HG02884 (cell line): ENCODE measurements around the gene KCTD1.

Source experiments
- ATAC-seq: cut with Tn5 transposase; IDR thresholded peaks from one replicate; pipeline ENCODE4 v1.9.1; 2021; ENCODE audit warnings: mild to moderate bottlenecking, moderate library complexity; ENCODE audit not compliant: unreplicated experiment

KCTD1 gene

DNA sequence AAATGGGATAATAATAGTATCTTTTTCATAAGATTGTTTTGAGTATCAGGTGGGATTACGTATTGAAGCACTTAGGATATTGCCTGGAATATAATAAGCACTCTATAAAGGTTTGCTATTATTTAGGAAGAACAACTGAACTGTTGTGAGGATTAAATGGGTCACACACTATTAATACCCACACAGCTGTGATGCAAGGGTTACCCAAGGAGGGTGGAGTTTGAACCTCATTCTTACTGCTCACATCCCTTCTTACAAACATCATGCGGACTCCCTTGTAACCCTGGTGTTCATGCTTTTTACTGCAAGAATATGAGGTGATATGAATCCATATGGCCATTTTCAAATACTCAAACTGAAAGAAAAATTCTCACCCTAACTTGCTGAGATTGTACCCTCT is 113.5 kb downstream of the KCTD1 start:
- ATAC-seq: no peak

DNA sequence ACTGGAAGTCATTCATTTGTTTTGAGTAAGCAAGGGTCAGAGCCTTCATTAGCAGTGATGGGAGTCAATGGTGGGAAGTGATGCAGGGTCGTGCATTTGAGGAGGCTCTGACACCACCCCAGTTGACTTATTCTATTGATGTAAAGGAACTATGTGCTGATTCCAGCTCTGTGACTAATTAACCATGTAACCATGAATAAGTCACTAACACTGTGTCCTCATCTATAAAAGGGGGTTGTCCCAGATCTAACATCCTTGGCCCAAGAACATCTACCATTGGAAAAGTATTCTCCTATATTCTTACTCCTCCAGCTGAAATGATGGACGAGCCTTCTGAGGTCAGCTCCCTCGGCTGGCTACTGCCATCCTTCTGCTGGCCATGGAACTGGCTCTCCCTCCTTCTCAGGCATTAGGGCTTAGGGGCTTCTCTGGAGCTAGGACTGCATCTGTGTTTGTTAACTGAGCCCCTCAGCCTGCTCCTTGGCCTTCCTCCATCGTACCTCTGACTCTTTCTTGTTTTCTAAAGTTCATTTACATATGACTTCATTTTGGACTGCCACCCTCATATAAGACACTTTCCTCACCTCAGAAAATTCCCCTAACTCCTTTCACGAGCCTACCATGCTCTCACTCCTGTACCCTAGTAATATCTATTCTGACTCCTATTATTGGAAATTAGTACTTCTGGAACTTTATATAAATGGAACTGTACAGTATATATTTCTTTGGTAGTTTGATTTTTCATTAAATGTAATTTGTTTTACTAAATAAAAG is 115.5 kb downstream of the KCTD1 start:
- ATAC-seq: peak; percentile 59

DNA sequence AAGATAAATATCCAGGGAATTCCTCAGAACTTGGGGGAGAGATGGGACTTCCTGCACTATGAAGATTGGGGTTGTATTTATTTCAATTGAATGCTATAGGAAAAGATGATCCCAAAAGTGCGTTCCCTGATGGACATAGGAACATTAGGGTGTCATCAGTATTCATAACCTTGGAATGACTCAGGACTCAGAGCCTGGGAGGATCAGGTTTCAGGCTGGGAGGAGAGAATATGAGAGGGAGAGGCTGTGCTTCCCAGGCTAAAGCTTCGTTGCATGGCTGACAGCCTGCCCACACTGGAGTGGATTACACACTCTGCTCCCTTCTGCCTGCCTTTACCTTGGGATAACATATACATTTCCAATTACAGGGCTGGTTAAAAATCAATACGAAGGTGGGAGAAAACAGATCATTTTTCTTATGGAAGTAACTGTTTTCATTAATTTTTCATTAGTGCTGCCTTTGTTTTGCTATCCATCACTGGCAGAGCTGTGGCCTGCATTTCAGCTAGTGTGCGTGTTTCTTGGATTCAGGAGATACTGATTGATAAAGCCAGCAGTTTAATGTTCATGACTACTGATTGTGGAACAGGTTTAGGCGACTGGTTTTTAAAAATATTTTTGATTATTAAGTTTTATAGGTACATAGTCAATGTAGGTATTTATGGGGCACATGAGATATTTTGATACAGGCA is 118.7 kb downstream of the KCTD1 start:
- no peak for ATAC-seq

DNA sequence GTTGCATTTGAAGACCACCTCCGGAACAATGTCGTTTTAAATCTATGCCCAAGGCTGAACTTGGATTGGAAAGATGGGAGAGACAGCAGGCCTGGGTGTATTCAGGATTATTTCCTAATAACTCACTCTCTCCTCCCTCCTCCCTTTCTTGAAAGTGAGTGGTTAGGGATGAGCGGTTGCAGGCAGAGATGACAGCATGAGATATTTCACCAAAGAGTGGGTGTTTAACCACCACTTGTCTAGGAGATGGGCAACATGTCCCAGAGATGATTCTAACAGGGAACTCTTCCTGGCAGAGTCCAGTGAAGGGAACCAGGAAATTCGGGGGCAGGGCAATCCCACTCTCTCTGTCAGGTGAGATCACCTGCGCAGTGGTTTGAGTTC is 123.2 kb downstream of the KCTD1 start:
- ATAC-seq: no peak

DNA sequence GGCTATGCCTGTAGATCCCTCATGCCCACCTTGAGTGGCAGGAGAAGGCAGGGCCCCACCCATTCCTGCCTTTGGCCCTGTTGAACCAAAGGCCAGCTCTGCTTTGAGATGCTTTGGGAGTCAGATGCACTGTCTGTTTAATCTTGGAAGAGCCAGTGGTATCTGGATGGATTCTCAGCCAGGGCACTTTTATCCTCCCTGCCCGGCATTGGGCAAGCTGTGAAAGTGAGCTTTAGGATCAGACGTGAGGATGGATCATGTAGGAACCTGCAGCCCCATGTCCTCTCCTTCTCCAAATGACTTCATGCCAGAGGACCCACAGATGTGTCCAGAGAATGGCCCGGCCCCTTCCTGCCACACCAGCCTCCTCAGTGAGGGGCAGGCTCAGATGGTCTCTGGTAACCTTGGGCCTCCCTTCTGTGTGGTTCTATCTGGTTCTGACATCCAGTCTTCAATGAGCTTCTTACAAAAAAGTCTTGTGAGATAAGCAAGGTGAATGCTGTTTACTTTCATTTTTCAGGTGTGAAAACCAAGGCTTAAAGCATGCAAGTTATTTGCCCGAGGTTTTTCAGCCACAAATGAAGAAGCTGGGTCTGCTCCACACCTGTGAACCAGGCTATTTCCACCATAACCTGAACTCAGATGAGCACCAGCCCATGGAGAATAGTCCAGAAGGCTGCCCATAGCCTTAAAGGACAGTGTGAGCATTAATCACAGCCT is 123.8 kb downstream of the KCTD1 start:
- no peak for ATAC-seq

DNA sequence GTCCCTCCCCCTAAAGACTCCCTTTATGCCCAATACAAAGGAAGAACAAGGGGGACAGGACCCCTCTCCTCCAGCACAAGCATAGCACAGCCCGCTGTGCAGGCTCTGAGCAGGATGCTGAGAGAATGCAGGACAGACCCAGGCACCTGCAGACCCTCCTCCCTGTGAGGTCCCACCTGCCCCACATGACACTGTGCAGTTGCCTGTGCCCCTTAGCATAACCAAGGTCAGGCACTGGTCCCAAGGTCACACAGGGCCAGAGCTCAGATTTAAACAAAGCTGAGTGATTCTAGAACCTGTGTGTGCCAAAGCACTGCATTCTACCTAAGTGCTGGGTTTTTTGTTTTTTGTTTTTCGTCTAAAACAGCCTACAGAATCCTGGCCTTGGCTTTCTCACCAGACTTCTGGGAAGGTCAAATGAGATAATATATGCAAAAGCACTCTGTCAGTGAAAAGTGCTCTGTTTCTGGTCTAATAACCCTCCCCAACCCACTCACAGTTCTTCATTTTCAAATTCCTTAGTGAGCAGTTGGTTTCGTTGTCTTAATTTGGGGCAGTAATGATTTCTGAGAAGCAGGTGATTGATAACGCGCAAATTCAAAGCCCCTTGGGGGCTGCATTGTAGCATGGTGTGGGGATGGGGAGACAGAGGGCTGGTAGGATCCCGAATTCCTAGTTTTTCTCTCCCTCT is 125.7 kb downstream of the KCTD1 start:
- ATAC-seq: peak; percentile 88

DNA sequence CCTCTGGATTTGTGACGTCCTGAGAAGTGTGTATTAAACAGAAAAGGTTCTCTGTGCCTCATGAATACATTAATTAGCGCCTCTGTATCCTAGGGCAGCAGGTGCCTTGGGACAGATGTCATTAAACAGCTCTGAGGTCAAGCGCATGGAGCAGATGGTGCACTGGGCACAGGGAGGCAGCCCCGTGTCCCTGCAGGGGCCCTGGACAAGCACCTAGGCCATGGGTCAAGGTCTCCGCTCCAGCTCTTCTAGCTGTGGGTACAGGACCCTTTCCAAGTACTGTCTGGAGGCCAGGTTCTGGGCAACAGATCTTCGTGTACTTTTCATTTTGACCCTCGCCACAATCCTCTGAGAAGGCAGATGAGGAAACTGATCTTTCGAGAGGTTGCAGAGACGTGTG is 126.4 kb downstream of the KCTD1 start:
- no peak for ATAC-seq

DNA sequence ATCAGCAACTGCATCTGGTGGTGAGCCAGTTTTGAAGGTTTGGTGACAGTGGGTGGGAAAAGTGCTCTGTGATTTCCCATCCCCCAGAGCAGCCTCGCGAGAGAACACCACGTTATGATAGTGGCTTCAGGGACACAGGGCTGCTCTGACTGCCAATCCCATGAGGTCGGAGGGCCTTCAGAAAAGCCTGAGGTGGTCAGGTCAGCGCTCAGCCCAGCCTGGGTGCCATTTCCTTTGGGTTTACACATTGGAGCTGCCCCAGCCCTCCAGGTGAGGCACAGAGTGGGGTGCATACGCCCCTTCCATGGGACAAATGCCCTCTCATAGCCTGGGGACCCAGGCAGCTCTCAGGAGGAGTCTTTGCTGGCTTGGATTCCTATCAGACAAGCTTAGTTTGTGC is 126.8 kb downstream of the KCTD1 start:
- no peak for ATAC-seq

DNA sequence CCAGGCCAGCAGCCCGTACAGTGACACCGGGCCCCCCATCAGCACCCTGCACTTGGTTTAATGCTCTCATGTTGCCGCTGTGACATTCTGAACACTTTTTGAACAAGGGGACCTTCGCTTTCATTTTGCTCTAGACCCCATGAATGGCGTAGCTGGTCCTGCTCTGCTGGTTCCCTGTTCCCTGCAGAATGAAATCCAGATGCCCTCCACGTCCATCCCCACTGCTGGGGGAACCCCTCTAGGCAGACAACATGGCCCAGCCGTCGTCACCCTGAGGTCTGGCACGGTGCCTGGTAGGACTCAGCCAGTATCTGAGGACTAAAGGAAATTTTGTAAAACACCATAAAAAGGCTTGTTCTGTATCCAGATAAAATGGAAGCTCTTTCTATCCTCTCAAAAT is 128.6 kb downstream of the KCTD1 start:
- ATAC-seq: no peak

DNA sequence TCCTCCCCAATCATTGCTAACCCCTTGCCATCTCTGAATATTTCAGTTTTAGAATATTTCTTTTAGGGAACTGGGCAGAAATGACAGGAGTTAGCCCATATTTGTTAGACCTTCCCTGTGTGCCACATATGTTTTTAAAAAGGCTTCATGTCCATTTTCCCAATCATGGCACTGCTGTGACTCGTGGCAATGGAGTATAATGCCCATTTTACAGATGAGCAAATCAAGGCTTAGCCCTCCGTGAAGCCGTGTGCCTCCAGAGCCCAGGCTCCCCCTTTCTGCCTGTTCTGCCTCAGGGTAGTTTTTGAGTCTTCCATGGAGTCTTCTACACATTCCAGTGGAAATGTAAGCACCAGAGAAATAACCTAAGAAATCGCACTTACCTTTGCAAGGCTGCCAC is 130.1 kb downstream of the KCTD1 start:
- ATAC-seq: no peak

DNA sequence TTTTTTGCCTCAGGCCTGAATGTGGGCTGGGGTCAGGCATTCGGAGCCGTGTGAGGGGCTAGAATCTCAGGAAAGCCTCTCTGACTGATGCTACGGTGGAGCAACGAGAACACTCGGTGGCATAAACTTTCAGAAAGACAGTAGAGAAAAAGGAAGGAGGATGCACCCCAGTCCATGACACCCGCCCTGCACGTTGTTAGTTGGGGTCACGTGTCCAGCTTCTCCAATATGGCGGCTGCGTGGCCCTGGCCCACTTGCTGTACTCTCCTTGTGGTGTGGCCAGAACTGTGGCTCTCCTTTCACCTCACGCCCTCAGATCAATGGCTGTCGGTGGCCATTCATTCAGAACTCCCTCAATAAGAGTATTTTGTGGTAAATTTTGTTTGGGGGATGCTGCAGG is 131.2 kb downstream of the KCTD1 start:
- no peak for ATAC-seq

DNA sequence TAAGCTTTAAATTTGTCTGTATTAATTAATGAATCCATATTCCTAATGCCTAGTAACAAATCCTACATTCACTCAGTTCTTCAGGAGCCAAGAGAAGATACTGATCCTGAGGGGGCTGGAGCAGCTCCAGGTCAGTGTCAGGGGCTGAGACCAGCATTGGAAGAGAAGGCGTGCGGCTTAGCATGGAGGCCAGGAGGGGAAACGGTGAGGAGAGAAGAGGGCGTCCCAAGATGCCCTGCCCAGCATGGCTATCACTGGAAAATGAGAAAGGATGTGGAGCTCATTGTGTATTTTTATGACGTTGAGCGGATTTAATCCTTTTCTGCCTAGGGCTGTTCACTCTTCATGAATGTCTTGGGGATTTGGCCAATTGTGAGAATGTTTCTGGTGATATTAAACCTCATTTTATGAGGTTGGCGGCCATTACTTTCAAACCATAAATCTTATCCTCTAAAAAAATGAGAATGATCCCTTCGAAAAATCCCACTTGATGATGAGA is 131.7 kb downstream of the KCTD1 start:
- no peak for ATAC-seq

DNA sequence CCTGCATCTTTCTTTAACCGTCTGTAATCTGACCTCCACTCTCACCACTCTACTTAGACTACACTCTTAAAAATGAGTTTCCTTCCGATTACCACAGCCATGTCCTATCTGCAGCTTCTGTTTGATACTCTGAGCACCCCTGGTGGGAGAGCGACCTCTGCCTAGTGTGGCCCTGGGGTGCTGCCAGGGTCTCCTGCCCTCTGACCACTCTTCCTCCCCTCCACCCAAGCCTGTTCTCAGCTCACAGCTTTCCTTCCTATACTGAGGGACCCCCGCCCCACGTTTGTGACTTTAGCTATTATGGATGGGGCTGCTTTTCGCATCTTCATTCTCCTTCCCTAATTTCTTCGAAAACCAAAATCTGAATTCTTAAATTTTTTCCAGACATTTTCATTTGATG is 132.7 kb downstream of the KCTD1 start:
- no peak for ATAC-seq

DNA sequence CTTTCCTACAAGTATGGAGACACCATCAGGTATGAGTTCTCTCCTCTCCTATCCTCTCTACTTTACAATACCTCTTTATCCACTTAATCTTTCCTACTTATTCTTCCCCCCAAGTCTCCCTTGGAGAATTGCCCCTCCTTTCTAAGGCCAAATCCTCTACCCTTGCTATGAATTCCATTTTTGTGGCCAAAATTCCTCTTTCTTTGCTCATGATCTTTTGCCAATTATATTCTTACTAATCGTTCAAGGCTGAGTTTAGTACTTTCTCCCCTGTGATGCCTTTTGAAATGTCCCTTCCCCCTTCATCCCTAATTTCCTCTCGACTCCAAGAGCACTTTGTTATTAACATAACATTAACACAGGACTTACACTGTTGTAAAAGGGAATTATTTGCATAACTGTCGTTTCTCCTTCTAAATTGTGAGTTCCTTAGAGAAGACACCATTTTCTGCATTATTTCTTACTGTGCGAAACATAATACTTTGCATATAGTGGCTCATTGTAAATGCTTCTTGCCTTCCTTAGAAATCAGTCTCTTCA is 133.4 kb downstream of the KCTD1 start:
- no peak for ATAC-seq

DNA sequence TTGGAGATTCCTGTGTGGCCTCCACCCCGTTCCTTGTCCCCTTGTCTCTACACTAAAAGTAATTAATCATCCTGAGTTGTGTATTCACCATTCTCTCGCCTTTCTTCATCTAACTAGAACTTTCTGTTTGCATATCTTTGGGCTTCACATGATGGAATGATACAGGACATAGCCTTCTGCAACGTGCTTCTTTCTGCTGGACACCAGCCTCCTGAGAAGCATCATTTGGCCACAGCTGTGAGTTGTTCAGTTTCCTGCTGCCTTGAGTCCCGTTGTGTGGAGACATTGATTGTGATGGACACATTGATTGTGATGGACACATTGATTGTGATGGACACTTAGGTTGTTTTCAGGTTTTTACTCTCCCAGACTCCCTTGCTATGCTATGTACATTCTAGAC is 139.3 kb downstream of the KCTD1 start:
- ATAC-seq: no peak

DNA sequence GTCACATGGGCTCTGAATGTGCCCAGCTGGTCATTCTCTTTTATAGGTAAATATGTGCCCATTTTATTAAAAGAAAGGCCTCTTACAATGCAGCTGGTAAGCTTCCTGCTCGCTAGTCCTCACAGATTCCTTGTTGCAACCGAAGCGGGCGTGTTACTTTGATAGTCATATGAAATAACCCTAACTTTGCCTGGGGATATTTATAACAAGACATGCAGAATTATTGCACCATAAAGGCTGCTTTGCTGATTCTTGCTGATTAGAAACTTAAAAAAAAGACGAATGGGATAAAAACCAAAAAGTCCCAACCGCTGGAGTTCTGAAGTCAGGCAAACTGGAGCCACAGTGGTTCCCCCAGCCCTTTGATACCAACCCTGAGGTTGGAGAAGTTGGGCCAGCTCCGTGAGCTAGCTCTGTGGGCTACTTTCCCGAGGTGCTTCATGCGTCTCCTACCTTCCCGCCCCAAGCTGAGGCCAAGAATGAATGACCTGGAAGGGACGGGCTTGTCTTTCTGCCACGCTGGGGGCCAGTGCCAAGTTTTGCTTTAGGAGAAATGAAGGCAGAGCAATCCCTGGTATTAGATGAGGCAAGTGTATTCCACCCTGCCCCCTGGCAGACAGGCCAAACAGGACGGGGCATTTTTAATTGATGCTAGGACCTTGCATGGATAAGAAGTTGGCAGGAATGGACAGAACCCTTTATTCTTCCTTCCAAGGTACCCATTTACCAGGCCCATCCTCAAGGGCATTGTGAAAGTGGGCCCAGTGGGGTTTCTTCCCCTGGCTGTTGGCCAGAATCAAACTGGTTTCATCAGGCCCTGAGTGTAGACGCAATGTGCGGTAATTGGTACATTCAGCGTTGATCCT is 140.4 kb downstream of the KCTD1 start:
- ATAC-seq: no peak

DNA sequence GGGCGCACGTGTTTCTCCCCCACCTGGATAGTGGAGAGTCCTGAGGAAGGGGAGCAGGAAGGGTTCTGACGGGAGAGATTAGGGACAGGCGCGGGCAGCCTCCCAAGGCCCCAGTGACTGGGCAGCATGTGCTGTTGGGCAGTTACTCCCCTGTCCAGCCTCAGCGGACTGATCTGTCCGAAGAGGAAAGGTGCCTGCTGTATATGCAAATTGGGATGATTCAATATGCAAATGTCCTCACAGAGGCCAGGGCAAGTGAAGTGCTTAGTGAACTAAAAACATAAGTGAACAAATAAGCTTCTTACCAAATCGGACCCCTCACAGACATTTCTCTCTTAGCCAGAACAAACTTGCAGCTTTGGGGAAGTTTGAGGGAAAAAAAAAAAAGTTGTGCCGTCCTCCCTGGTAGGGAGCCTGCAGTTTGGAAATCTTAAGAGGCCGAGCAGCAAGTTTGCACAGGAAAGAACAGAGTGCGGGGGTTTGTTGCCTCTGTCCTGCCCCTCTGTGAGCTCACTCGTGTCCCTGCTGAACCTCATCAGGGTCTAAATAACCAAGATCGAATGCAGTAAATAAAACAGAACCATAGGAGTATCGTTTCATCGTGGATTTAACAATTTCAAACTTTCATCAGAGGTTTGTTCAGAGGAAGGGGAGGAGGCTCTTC is 141.4 kb downstream of the KCTD1 start:
- no peak for ATAC-seq

DNA sequence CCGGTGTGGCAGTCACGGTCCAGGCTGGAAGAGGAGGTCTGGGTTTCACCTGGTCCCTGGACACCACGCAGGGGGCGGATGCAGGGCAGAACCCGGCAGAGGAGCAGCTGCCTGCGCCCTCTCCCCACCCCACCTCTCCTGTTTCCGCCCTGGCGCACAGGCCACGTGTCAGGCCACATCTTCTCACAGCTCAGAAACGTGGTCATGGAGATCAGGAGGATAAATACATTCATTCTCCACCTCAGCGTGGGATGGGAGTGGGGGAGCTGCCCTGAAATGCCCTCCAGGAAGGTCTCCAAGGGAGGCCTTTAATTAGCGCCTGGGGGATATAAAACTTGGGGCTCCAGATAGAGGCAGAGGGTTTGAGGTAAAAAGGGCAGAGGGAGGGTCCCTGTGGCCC is 142.0 kb downstream of the KCTD1 start:
- no peak for ATAC-seq

DNA sequence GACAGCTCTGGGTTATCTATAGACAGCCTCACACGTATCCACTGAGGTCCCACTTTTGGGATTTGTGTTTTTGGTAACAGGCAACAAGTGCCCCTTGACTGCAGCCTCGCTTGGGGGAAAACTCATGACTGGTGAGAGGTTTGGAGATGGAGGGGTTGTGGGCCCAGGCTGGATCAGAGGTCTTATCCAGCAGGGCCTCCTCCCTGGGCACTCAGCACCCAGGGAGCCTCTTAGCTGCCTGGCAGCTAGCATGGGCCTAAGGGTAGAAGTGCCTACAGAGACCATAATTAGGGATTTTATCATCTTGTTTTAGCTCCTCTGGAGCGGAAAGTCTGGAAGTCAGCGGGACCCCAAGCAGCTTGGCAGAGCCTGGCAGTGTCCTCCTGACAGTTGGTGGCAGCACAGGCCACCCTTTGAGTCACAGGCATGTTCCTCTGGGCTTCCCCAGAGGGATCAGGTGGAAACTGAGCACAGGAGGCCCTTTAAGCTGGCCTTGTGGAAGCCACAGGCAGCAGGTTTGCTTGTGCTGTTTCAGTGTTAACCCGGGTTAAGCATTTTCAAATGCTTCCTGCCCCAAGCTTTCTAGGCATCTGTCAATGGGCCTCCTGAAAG is 143.1 kb downstream of the KCTD1 start:
- ATAC-seq: peak; percentile 64
